Testis (tissue), 2 donors: ENCODE measurements around the gene SCLY.

ENCODE experiments used
- POLR2A ChIP-seq: fragments of 450-650 bp; IDR thresholded peaks from one replicate; pipeline ENCODE4 v1.6.1; 2017; ENCODE audit warnings: antibody characterized with exemption, mild to moderate bottlenecking, moderate library complexity
- TF ChIP-seq, protein P1 (sequence below), 3 experiments: fragments of 450-650 bp in 2 of 3; fragments of 200-600 bp in 1 of 3; sonication (generic) in 1 of 3; IDR thresholded peaks; one replicate each; pipeline ENCODE4 v1.5.1; 2016 to 2019; ENCODE audit warnings: antibody characterized with exemption in 3 of 3, mild to moderate bottlenecking in 2 of 3, moderate library complexity in 1 of 3

DNA sequence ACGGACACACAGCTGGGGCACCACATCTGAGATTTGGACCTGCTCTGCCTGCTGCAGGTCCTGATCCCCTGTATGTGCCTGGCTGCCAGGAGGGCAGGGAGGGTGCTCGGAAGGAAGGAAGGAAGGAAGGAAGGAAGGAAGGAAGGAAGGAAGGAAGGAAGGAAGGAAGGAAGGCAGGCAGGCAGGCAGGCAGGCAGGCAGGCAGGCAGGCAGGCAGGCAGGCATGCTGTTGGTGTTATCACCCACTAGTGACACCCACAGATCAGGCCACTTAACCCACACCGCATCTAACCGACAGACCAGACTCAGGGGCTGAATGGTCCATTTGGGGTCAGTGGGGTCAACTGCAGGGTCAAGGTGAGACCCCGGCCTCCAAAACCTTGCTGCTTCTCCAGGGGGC lies 83.5 kb downstream of the SCLY start:
- TF ChIP-seq, protein P1, sequence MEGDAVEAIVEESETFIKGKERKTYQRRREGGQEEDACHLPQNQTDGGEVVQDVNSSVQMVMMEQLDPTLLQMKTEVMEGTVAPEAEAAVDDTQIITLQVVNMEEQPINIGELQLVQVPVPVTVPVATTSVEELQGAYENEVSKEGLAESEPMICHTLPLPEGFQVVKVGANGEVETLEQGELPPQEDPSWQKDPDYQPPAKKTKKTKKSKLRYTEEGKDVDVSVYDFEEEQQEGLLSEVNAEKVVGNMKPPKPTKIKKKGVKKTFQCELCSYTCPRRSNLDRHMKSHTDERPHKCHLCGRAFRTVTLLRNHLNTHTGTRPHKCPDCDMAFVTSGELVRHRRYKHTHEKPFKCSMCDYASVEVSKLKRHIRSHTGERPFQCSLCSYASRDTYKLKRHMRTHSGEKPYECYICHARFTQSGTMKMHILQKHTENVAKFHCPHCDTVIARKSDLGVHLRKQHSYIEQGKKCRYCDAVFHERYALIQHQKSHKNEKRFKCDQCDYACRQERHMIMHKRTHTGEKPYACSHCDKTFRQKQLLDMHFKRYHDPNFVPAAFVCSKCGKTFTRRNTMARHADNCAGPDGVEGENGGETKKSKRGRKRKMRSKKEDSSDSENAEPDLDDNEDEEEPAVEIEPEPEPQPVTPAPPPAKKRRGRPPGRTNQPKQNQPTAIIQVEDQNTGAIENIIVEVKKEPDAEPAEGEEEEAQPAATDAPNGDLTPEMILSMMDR (IDR thresholded peaks at IDR 0.05): no peak
- no peak for TF ChIP-seq POLR2A
